ENCODE results near the gene AVEN. TPM values are rescaled to one million over a fixed set of nuclear protein-coding genes. Genes with fewer than 3 reads are reported as not detected.

AVEN gene
- total and polyA plus RNA-seq, 2 of the 8 experiments (the other 6 are each of a cell fraction or from before 2014, with no cell fraction given) = 5.5 to 17.0 TPM

- ChIA-PET CTCF (ENCODE audit: partially characterized antibody) (interaction anchor here (0.6 to 2.5 kb wide), 4 partner anchors 13 to 723 kb away, joined by 3 to 9 read pairs (median 4); no protein-coding TSS in a partner anchor), POLR2A (ENCODE audit: partially characterized antibody) (no interaction called here)
- Histone ChIP-seq H4K91ac (replicated peaks; ENCODE audit: insufficient read length, low read length) (no peak overlapping the region), H3K79me2 (ENCODE audit: control insufficient read depth in 1 of 2, insufficient read depth in 2 of 2, low read length in 2 of 2) (no peaks in the 10 kb centered on the region), H3K56ac (replicated peaks; ENCODE audit: insufficient read length, low read depth, low read length) (no peak overlapping the region), H4K8ac (ENCODE audit: extremely low read depth, insufficient read depth, low read length) (no peak overlapping the region), H3K27ac (ENCODE audit: low read depth, low read length) (no peak overlapping the region), H2BK15ac (ENCODE audit: low read length) (no peak overlapping the region), H3K36me3 (ENCODE audit: control insufficient read depth in 2 of 4, insufficient read depth in 4 of 4, low read length in 3 of 4) (no peaks in the 10 kb centered on the region), H3K14ac (ENCODE audit: insufficient read length) (no peak overlapping the region), H2BK120ac (replicated peaks; ENCODE audit: low read depth, low read length) (no peak overlapping the region), H2AFZ (ENCODE audit: low read length) (no peak overlapping the region), H3K18ac (ENCODE audit: extremely low read depth, low read length) (no peak overlapping the region), H3K9ac (replicated peaks in 1 of 4; ENCODE audit: extremely low read depth in 1 of 4, low read depth in 3 of 4, low read length in 3 of 4) (no peak overlapping the region), H3K4ac (replicated peaks; ENCODE audit: insufficient read length, low read depth, low read length) (no peak overlapping the region), H3K9me3 (ENCODE audit: insufficient read depth in 2 of 2, low read depth in 1 of 2, low read length in 1 of 2) (no peaks in the 10 kb centered on the region), H4K5ac (ENCODE audit: insufficient read length, low read depth, low read length) (no peak overlapping the region), H3K27me3 (replicated peaks in 1 of 4; ENCODE audit: control insufficient read depth in 3 of 4, extremely low read depth in 1 of 4, insufficient read depth in 3 of 4, low read length in 3 of 4) (no peaks in the 10 kb centered on the region), H3K4me3 (ENCODE audit: extremely low read depth in 1 of 4, insufficient read depth in 2 of 4, low read depth in 3 of 4, low read length in 4 of 4) (no peak overlapping the region), H3K23me2 (ENCODE audit: low read depth, low read length) (no peaks in the 10 kb centered on the region; the same call in 1 of the 2 replicates), H3K79me1 (ENCODE audit: low read depth, low read length) (no peaks in the 10 kb centered on the region), H3K4me1 (replicated peaks in 1 of 4; ENCODE audit: control insufficient read depth in 3 of 4, insufficient read depth in 4 of 4, low read length in 3 of 4) (no peaks in the 10 kb centered on the region), H2BK20ac (ENCODE audit: low read length) (no peak overlapping the region), H4K20me1 (replicated peaks in 1 of 2; ENCODE audit: control insufficient read depth in 1 of 2, insufficient read depth in 2 of 2, low read length in 2 of 2) (no peaks in the 10 kb centered on the region), H3K23ac (ENCODE audit: insufficient read length) (no peak overlapping the region), H2AK5ac (ENCODE audit: low read depth, low read length) (no peak overlapping the region), H2BK12ac (ENCODE audit: low read depth, low read length) (no peak overlapping the region), H3K4me2 (ENCODE audit: insufficient read depth in 1 of 2, low read depth in 2 of 2, low read length in 2 of 2) (no peak overlapping the region), H2BK5ac (ENCODE audit: low read depth, low read length) (no peak overlapping the region)
- FAIRE-seq (no peak), DNase-seq (ENCODE audit: low read depth in 1 of 2, low spot score in 2 of 2) (no peak)
- no peak for TF ChIP-seq SIN3A (conservative IDR thresholded peaks at IDR 0.05 in 1 of 2, IDR thresholded peaks at IDR 0.05 in 1 of 2; ENCODE audit: low read depth in 1 of 2, low read length in 2 of 2)
- no peak for TF ChIP-seq HDAC2 (IDR thresholded peaks at IDR 0.05; ENCODE audit: borderline replicate concordance in 1 of 2, low read depth in 2 of 2, low read length in 2 of 2)
- TF ChIP-seq CHD1 (IDR thresholded peaks at IDR 0.05; ENCODE audit: low read depth, low read length) = no peak
- TF ChIP-seq BCL11A (IDR thresholded peaks at IDR 0.05; ENCODE audit: low read depth in 2 of 2, low read length in 2 of 2) = no peak
- no peak for TF ChIP-seq RBBP5 (IDR thresholded peaks at IDR 0.05; ENCODE audit: borderline replicate concordance, low read depth, low read length)
- no peak for TF ChIP-seq RXRA (IDR thresholded peaks at IDR 0.05; ENCODE audit: insufficient read depth, low read depth, low read length)
- no peak for TF ChIP-seq KDM5A (IDR thresholded peaks at IDR 0.05; ENCODE audit: low read length)
- WGBS, 2 experiments (ENCODE audit: extremely low coverage in 1 of 2, insufficient coverage in 1 of 2, insufficient read length in 1 of 2, insufficient replicate concordance in 2 of 2, low coverage in 1 of 2, low lambda C conversion rate in 2 of 2, missing lambda C conversion rate in 1 of 2) = 71% methylated on average over 2 of the region's 2 CpGs; no CpG with 5 or more reads in 1 of the 2 experiments
Measured at GRCh38 chr15:34059476-34059875, 20.5 kb upstream of the AVEN start.

Data from H1 (cell line).